ENCODE measurements around the gene KIRREL3.

DNA sequence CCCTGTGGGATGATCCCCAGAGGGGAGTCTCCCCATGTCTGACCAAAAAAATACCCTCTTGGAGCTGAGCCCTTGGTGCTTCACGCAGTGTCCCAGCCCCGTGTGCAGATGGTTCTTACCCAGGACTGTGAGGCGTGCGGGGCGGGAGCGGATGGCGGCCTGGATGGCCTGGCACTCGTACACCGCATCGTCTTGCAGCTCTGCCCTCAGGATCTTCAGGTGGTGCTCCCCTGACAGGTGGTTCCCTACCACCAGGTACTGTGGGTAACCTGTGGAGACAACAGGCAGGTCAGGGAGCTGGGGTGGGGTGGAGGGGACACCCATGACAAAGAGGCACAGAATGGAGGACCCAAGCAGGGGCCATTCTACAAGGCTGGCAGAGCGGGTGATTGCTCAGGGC lies 479.4 kb downstream of the KIRREL3 start:
- TF ChIP-seq, protein P1, sequence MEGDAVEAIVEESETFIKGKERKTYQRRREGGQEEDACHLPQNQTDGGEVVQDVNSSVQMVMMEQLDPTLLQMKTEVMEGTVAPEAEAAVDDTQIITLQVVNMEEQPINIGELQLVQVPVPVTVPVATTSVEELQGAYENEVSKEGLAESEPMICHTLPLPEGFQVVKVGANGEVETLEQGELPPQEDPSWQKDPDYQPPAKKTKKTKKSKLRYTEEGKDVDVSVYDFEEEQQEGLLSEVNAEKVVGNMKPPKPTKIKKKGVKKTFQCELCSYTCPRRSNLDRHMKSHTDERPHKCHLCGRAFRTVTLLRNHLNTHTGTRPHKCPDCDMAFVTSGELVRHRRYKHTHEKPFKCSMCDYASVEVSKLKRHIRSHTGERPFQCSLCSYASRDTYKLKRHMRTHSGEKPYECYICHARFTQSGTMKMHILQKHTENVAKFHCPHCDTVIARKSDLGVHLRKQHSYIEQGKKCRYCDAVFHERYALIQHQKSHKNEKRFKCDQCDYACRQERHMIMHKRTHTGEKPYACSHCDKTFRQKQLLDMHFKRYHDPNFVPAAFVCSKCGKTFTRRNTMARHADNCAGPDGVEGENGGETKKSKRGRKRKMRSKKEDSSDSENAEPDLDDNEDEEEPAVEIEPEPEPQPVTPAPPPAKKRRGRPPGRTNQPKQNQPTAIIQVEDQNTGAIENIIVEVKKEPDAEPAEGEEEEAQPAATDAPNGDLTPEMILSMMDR (IDR thresholded peaks at IDR 0.05) = no peak
- TF ChIP-seq EP300 (IDR thresholded peaks at IDR 0.05; ENCODE audit: low read depth) (no peak), POLR2A (IDR thresholded peaks at IDR 0.05) (no peak), POLR2AphosphoS5 (IDR thresholded peaks at IDR 0.05) (no peak)
